Endodermal cell (in vitro differentiated cells): Measurements from ENCODE around the gene TAF1B. TPM values are rescaled to one million over a fixed set of nuclear protein-coding genes. Genes with fewer than 3 reads are reported as not detected.
A peak's percentile ranks its signal among the peaks of the same experiment; 100 is the strongest.

Experiments
- DNase-seq: peaks from one replicate; pipeline ENCODE4 v3.0.0-alpha.2; 2017
- H3K27ac ChIP-seq: 2 replicates; pipeline ENCODE4 v1.5.1; 2013; ENCODE audit warnings: mild to moderate bottlenecking, low read depth, low read length, moderate library complexity
- H3K27me3 ChIP-seq: 2 replicates; pipeline ENCODE4 v1.6.1; 2013; ENCODE audit warnings: mild to moderate bottlenecking, low read length, moderate library complexity; ENCODE audit not compliant: insufficient read depth, control insufficient read depth, poor library complexity, severe bottlenecking
- H3K36me3 ChIP-seq: 2 replicates; pipeline ENCODE4 v1.7.0; 2013; ENCODE audit warnings: mild to moderate bottlenecking, low read length, moderate library complexity; ENCODE audit not compliant: control insufficient read depth, insufficient read depth
- H3K4me1 ChIP-seq: one replicate; pipeline ENCODE4 v1.7.0; 2013; ENCODE audit warnings: low read length; ENCODE audit not compliant: control insufficient read depth, insufficient read depth
- H3K4me3 ChIP-seq: 2 replicates; pipeline ENCODE4 v1.5.1; 2013; ENCODE audit warnings: mild to moderate bottlenecking, low read length, moderate library complexity
- H3K9ac ChIP-seq: 2 replicates; pipeline ENCODE4 v1.6.1; 2013; ENCODE audit warnings: mild to moderate bottlenecking, low read length, moderate library complexity; ENCODE audit not compliant: poor library complexity, severe bottlenecking; ENCODE audit errors: extremely low read depth
- H3K9me3 ChIP-seq: 2 replicates; pipeline ENCODE4 v1.6.1; 2013; ENCODE audit warnings: mild to moderate bottlenecking, low read length, moderate library complexity; ENCODE audit not compliant: control insufficient read depth
- H3K27ac Mint-ChIP-seq: 2 replicates; pipeline ENCODE4 v1.8.0; 2020; ENCODE audit warnings: mixed read lengths
- H3K27me3 Mint-ChIP-seq: 2 replicates; pipeline ENCODE4 v1.8.0; 2021; ENCODE audit warnings: mild to moderate bottlenecking, mixed read lengths; ENCODE audit not compliant: insufficient read depth
- H3K36me3 Mint-ChIP-seq: 2 replicates; pipeline ENCODE4 v1.8.0; 2020; ENCODE audit warnings: low read depth, mixed read lengths
- H3K4me1 Mint-ChIP-seq: 2 replicates; pipeline ENCODE4 v1.8.0; 2020; ENCODE audit warnings: mixed read lengths
- H3K4me3 Mint-ChIP-seq: 2 replicates; pipeline ENCODE4 v1.8.0; 2020; ENCODE audit warnings: mild to moderate bottlenecking, moderate library complexity, mixed read lengths
- H3K9me3 Mint-ChIP-seq: 2 replicates; pipeline ENCODE4 v1.8.0; 2020; ENCODE audit warnings: mild to moderate bottlenecking, mixed read lengths
- CTCF ChIP-seq: fragments of 200-600 bp; sonication (generic); conservative IDR thresholded peaks from 2 replicates; pipeline ENCODE4 v1.5.0; 2021; ENCODE audit warnings: antibody characterized with exemption, mild to moderate bottlenecking
- WGBS, 2 experiments: methylation state at CpG; one replicate each; pipeline versions ENCODE4 v1.1.5 to v1.1.7; 2013; ENCODE audit warnings: missing lambda C conversion rate in 2 of 2, mixed read lengths in 1 of 2; ENCODE audit not compliant: insufficient coverage in 1 of 2, insufficient read length in 1 of 2; 5-methylcytosine and 5-hydroxymethylcytosine counted together
- total RNA-seq, 2 donors: library from RNA; stranded (reverse); fragmentation: NEBNext Ultra II Directional in 1 of 2; extraction: Animal tissue kit (Norgen Biotek cat#: 25700) in 1 of 2; gene quantifications; 2 replicates in 1 of 2; 3 replicates in 1 of 2; pipeline ENCODE4 v1.2.1, GENCODE V29; 2021

TAF1B gene
- total RNA-seq, 2 donors from 2014 or later, result 36.2 to 41.9 TPM

- H3K27me3 Mint-ChIP-seq, result no peaks in the 10 kb centered on the region
These were observed 3.9 kb downstream of the TAF1B start for GRCh38 chr2:9847140-9847539.

GRCh38 chr2:9852881-9853280, 9.6 kb downstream of the TAF1B start:
- Histone ChIP-seq H3K36me3 (peaks cover 95% of the 10 kb centered on the region), H3K9me3 (peaks cover 52% of the 10 kb centered on the region), H3K27ac (no peak overlapping the region), H3K27me3 (no peaks in the 10 kb centered on the region), H3K4me3 (no peak overlapping the region), H3K4me1 (no peaks in the 10 kb centered on the region), H3K9ac (no peak overlapping the region)
- DNase-seq, result no peak
- H3K4me3 Mint-ChIP-seq, result no peak overlapping the region
- peaks cover 31% of the 10 kb centered on the region for H3K9me3 Mint-ChIP-seq
- no peak overlapping the region for H3K27ac Mint-ChIP-seq
- 99 to 100% methylated on average over 2 of the region's 2 CpGs for WGBS, 2 experiments
- peaks cover 87% of the 10 kb centered on the region for H3K36me3 Mint-ChIP-seq
- no peaks in the 10 kb centered on the region for H3K4me1 Mint-ChIP-seq
- no peak for TF ChIP-seq CTCF
- no peaks in the 10 kb centered on the region for H3K27me3 Mint-ChIP-seq

More at GRCh38 chr2:9847140-9847539, 3.9 kb downstream of the TAF1B start:
- TF ChIP-seq CTCF, result no peak
- Mint-ChIP-seq H3K27ac (no peak overlapping the region), H3K36me3 (peaks cover 61% of the 10 kb centered on the region), H3K9me3 (no peaks in the 10 kb centered on the region), H3K4me1 (peaks cover 10% of the 10 kb centered on the region), H3K4me3 (no peak overlapping the region)
- DNase-seq, result no peak
- Histone ChIP-seq H3K36me3 (peaks cover 66% of the 10 kb centered on the region), H3K4me3 (no peak overlapping the region), H3K4me1 (peaks cover 4% of the 10 kb centered on the region), H3K9ac (no peak overlapping the region), H3K27ac (no peak overlapping the region), H3K9me3 (no peaks in the 10 kb centered on the region), H3K27me3 (no peaks in the 10 kb centered on the region)
- 95 to 100% methylated on average over 3 to 4 of the region's 4 CpGs for WGBS, 2 experiments

GRCh38 chr2:9857814-9858729, 14.8 kb downstream of the TAF1B start:
- no peak for TF ChIP-seq CTCF
- peaks cover 88% of the 10 kb centered on the region for H3K36me3 ChIP-seq
- WGBS, 2 experiments, result 96 to 100% methylated on average over 7 of the region's 7 CpGs

More at GRCh38 chr2:9857814-9858729, 14.8 kb downstream of the TAF1B start:
- Mint-ChIP-seq H3K27me3 (no peaks in the 10 kb centered on the region), H3K4me3 (no peak overlapping the region), H3K9me3 (peaks cover 82% of the 10 kb centered on the region), H3K27ac (no peak overlapping the region), H3K36me3 (peaks cover 96% of the 10 kb centered on the region), H3K4me1 (no peaks in the 10 kb centered on the region)
- Histone ChIP-seq H3K9ac (no peak overlapping the region), H3K4me1 (no peaks in the 10 kb centered on the region), H3K9me3 (peaks cover 92% of the 10 kb centered on the region), H3K27ac (no peak overlapping the region), H3K27me3 (no peaks in the 10 kb centered on the region), H3K4me3 (peak overlapping the region; percentile 65)
- DNase-seq, result no peak
